ENCODE data around the gene ATXN7L3B. TPM values are rescaled to one million over a fixed set of nuclear protein-coding genes. Genes with fewer than 3 reads are reported as not detected.
A peak's percentile ranks its signal among the peaks of the same experiment; 100 is the strongest.

The ATXN7L3B gene, protein sequence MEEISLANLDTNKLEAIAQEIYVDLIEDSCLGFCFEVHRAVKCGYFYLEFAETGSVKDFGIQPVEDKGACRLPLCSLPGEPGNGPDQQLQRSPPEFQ
- 48.4 TPM for total RNA-seq (ENCODE audit: unreplicated experiment)
- long read RNA-seq, full-length matches to known transcripts: 26 of 26 reads
- long read RNA-seq, partial matches to known transcripts: 0 of 26 reads
- long read RNA-seq, other reads (novel, unspliced or antisense): 0 of 26 reads

DNA sequence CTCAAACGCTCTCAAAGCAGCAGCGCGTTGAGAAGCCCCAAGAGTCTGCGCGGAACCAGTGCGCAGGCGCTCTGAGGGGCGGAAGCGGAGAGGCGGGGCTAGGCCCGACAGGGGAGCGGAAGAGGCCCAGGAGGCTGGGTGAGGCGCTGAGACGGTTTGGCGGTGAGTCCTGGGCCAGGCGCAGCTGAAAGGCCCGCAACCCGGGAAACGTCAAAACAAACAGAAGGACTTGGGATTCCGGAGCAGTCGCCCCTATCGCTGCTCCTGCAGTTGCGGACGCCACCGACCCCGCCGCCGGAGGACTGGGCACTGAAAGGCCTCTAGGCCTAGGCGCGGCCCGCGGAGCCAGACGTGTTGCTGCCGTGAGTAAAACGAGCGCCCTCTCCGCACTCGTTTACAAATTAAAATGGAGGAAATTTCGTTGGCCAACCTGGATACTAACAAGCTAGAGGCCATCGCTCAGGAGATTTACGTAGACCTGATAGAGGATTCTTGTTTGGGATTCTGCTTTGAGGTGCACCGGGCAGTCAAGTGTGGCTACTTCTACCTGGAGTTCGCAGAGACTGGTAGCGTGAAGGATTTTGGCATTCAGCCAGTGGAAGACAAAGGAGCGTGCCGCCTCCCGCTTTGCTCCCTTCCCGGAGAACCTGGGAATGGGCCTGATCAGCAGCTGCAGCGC is at the start of gene ATXN7L3B:
Gene ATXN7L3B, plus strand, starts transcription at position 129 of the 679 bp plus-strand sequence. Its CDS starts 278 bp downstream, at position 407.
- DNase-seq (ENCODE audit: low spot score): peak; percentile 95
- H3K4me3 Mint-ChIP-seq (ENCODE audit: unreplicated experiment): peak within 1 kb of the TSS; percentile 98
- no peaks in the 10 kb centered on the region for H3K9me3 Mint-ChIP-seq (ENCODE audit: unreplicated experiment)
- peak within 1 kb of the TSS; percentile 100 for H3K27ac Mint-ChIP-seq (ENCODE audit: unreplicated experiment)
- H3K27me3 Mint-ChIP-seq (ENCODE audit: unreplicated experiment): peaks cover 18% of the 10 kb centered on the region
- TF ChIP-seq, protein P1, sequence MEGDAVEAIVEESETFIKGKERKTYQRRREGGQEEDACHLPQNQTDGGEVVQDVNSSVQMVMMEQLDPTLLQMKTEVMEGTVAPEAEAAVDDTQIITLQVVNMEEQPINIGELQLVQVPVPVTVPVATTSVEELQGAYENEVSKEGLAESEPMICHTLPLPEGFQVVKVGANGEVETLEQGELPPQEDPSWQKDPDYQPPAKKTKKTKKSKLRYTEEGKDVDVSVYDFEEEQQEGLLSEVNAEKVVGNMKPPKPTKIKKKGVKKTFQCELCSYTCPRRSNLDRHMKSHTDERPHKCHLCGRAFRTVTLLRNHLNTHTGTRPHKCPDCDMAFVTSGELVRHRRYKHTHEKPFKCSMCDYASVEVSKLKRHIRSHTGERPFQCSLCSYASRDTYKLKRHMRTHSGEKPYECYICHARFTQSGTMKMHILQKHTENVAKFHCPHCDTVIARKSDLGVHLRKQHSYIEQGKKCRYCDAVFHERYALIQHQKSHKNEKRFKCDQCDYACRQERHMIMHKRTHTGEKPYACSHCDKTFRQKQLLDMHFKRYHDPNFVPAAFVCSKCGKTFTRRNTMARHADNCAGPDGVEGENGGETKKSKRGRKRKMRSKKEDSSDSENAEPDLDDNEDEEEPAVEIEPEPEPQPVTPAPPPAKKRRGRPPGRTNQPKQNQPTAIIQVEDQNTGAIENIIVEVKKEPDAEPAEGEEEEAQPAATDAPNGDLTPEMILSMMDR (IDR thresholded peaks at IDR 0.05; ENCODE audit: unreplicated experiment): no peak
- peaks cover 27% of the 10 kb centered on the region for H3K36me3 Mint-ChIP-seq (ENCODE audit: low read depth, unreplicated experiment)
- peaks cover 41% of the 10 kb centered on the region for H3K4me1 Mint-ChIP-seq (ENCODE audit: unreplicated experiment)

DNA sequence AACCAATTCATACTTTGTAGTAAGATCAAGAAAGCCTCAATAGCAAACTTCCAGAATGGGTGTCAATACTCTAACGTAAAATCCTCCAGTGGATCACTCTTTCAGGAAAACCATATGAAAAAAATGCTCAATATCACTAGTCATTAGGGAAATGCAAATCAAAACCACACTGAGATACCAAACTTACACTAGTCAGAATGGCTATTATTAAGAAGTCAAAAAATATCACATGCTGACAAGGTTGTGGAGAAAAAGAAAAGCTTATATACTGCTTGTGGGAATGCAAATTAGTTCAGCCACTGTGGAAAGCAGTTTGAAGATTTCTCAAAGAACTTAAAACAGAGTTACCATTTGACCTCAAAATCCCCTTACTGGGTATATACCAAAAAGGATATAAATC is 49.5 kb upstream of the ATXN7L3B start:
- H3K27me3 Mint-ChIP-seq (ENCODE audit: unreplicated experiment): no peaks in the 10 kb centered on the region
- no peaks in the 10 kb centered on the region for H3K36me3 Mint-ChIP-seq (ENCODE audit: low read depth, unreplicated experiment)
- H3K4me3 Mint-ChIP-seq (ENCODE audit: unreplicated experiment): no peak overlapping the region
- TF ChIP-seq, protein P1 (IDR thresholded peaks at IDR 0.05; ENCODE audit: unreplicated experiment): no peak
- no peaks in the 10 kb centered on the region for H3K9me3 Mint-ChIP-seq (ENCODE audit: unreplicated experiment)
- H3K27ac Mint-ChIP-seq (ENCODE audit: unreplicated experiment): no peak overlapping the region
- no peak for DNase-seq (ENCODE audit: low spot score)
- peaks cover 9% of the 10 kb centered on the region for H3K4me1 Mint-ChIP-seq (ENCODE audit: unreplicated experiment)

DNA sequence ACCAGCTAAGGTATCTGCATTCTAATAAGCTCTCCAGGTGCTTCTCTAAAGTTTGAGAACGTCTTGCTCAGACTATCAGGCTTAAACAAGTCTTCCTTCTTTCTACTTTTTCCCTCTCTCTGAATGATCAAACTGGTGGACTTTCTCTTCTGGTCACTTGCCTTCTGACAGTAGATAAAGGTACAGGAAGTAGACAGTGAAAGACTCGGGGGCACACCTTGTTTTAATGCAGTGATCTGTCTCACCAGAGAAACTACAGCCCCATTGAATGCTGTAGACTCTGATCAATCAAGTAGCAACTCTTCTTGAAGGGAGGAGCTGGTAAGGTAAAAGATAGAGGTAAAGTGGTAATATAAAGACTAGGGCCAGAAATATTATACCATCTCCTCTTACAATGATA is 48.1 kb upstream of the ATXN7L3B start:
- no peak for DNase-seq (ENCODE audit: low spot score)
- H3K36me3 Mint-ChIP-seq (ENCODE audit: low read depth, unreplicated experiment): no peaks in the 10 kb centered on the region
- H3K27me3 Mint-ChIP-seq (ENCODE audit: unreplicated experiment): no peaks in the 10 kb centered on the region
- H3K4me1 Mint-ChIP-seq (ENCODE audit: unreplicated experiment): peaks cover 9% of the 10 kb centered on the region
- TF ChIP-seq, protein P1 (IDR thresholded peaks at IDR 0.05; ENCODE audit: unreplicated experiment): no peak
- H3K9me3 Mint-ChIP-seq (ENCODE audit: unreplicated experiment): no peaks in the 10 kb centered on the region
- no peak overlapping the region for H3K4me3 Mint-ChIP-seq (ENCODE audit: unreplicated experiment)
- H3K27ac Mint-ChIP-seq (ENCODE audit: unreplicated experiment): no peak overlapping the region

DNA sequence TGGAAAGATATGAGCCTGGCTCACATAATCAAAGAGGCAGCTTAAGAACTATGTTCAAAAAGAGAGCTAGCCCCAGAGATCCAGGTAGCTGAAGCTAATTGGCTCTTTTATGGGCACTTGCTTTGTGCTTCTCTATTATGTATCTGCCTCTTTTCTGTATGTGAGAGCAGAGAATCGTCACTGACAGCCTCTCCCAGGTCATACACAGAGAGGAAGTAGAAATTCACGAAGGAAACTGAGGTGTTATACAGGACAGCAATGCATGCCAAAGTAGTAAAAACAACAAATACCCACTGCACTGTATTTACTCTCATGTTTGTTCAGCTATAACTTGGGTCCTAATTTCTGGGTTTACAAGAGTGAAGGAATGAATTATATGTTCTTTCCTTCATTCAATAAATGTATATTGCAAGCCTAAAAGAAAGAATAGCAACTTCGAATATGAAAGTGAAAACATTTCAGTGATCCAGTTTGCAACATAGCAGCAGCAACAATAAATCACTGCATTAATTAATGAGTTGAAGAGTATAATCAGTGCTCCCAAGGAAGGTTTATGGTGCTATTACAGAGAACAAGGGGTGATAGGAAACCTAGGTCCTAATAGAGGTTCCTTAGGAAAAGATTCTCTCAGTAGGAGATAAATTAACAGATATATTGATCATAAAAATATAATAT is 47.1 kb upstream of the ATXN7L3B start:
- DNase-seq (ENCODE audit: low spot score): no peak
- TF ChIP-seq, protein P1 (IDR thresholded peaks at IDR 0.05; ENCODE audit: unreplicated experiment): no peak
- Mint-ChIP-seq H3K9me3 (ENCODE audit: unreplicated experiment) (no peaks in the 10 kb centered on the region), H3K27ac (ENCODE audit: unreplicated experiment) (no peak overlapping the region), H3K36me3 (ENCODE audit: low read depth, unreplicated experiment) (no peaks in the 10 kb centered on the region), H3K27me3 (ENCODE audit: unreplicated experiment) (no peaks in the 10 kb centered on the region), H3K4me1 (ENCODE audit: unreplicated experiment) (peaks cover 9% of the 10 kb centered on the region), H3K4me3 (ENCODE audit: unreplicated experiment) (no peak overlapping the region)

Data from endothelial cell (in vitro differentiated cells).